H1 (cell line): ENCODE results near the gene HSPA5.

Experiments
- CBX5 ChIP-seq: fragments of 300-800, 300-1000 bp; sonication (generic); IDR thresholded peaks from 2 replicates; pipeline ENCODE4 v1.7.1; 2016; ENCODE audit warnings: antibody characterized with exemption, low read length, low read depth
- CREB1 ChIP-seq: IDR thresholded peaks from 2 replicates; pipeline ENCODE4 v1.6.1; 2012; ENCODE audit warnings: inconsistent platforms
- CTCF ChIP-seq, 3 experiments: IDR thresholded peaks; 1 replicate in 2 of 3; 2 replicates in 1 of 3; pipeline versions ENCODE4 v1.5.1 to v1.6.1; 2011; ENCODE audit warnings: low read length in 3 of 3, mild to moderate bottlenecking in 3 of 3, inconsistent platforms in 2 of 3, low read depth in 1 of 3, moderate library complexity in 1 of 3; ENCODE audit not compliant: insufficient read depth in 1 of 3; ENCODE audit errors: control extremely low read depth in 1 of 3
- EZH2 ChIP-seq: fragments of 200-600 bp; sonication (generic); IDR thresholded peaks from 2 replicates; pipeline ENCODE4 v1.7.1; 2012; ENCODE audit warnings: low read depth, mild to moderate bottlenecking, moderate library complexity, low read length, inconsistent platforms; ENCODE audit not compliant: severe bottlenecking
- FOSL1 ChIP-seq: IDR thresholded peaks from 2 replicates; pipeline ENCODE4 v1.6.1; 2011; ENCODE audit warnings: mild to moderate bottlenecking, low read depth, low read length, moderate library complexity; ENCODE audit not compliant: insufficient read depth
- GABPA ChIP-seq: IDR thresholded peaks from 2 replicates; pipeline ENCODE4 v1.6.1; 2011; ENCODE audit warnings: mild to moderate bottlenecking, low read length, moderate library complexity, borderline replicate concordance; ENCODE audit not compliant: insufficient read depth
- POLR2AphosphoS5 ChIP-seq: IDR thresholded peaks from 2 replicates; pipeline ENCODE4 v1.6.1; 2011; ENCODE audit warnings: low read depth, low read length
- RAD21 ChIP-seq, 2 experiments: IDR thresholded peaks in 1 of 2; conservative IDR thresholded peaks in 1 of 2; 2 replicates each; pipeline ENCODE4 v1.6.1; 2011; ENCODE audit warnings: low read depth in 2 of 2, low read length in 2 of 2, improper control_type of control experiment in 1 of 2, inconsistent platforms in 1 of 2, mild to moderate bottlenecking in 1 of 2, moderate library complexity in 1 of 2
- TEAD4 ChIP-seq: IDR thresholded peaks from 2 replicates; pipeline ENCODE4 v1.6.1; 2012; ENCODE audit warnings: low read depth, low read length, inconsistent platforms, mixed read lengths
- ZNF274 ChIP-seq: IDR thresholded peaks from 2 replicates; pipeline ENCODE4 v1.7.0; 2012; ENCODE audit warnings: low read length, borderline replicate concordance; ENCODE audit errors: extremely low read depth
- TF ChIP-seq, protein P1 (sequence below): IDR thresholded peaks from 2 replicates; pipeline ENCODE4 v1.6.1; 2011; ENCODE audit warnings: low read length, improper control_type of control experiment

DNA sequence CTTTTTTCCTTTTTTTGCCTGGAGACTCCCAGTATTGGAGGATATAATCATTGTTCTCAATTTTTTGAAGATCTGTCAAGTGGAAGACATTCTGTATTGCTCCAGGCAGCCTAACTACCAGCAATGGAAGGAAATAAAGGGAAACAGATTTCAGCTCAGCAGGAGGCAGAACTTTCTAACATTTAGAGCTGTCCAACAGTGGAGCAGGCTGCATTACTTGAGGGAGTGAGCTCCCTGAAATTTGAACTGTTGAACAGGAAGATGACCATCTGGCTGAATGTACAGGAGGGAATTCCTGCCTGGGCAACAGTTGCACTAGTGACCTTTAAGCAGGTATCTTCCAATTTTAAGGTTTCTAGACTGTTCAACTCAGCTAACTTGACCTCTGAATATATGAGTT is 19.4 kb upstream of the HSPA5 start:
- no peak for TF ChIP-seq GABPA
- TF ChIP-seq CTCF (IDR thresholded peaks at IDR 0.05; ENCODE audit: control extremely low read depth in 1 of 3, insufficient read depth in 1 of 3, low read depth in 1 of 3, low read length in 3 of 3): no peak
- no peak for TF ChIP-seq CBX5
- TF ChIP-seq EZH2: no peak
- TF ChIP-seq ZNF274: no peak
- TF ChIP-seq TEAD4: no peak
- no peak for TF ChIP-seq POLR2AphosphoS5
- TF ChIP-seq CREB1: no peak
- TF ChIP-seq RAD21 (IDR thresholded peaks at IDR 0.05 in 1 of 2, conservative IDR thresholded peaks at IDR 0.05 in 1 of 2; ENCODE audit: low read depth in 2 of 2, low read length in 2 of 2): no peak
- no peak for TF ChIP-seq FOSL1
- TF ChIP-seq, protein P1, sequence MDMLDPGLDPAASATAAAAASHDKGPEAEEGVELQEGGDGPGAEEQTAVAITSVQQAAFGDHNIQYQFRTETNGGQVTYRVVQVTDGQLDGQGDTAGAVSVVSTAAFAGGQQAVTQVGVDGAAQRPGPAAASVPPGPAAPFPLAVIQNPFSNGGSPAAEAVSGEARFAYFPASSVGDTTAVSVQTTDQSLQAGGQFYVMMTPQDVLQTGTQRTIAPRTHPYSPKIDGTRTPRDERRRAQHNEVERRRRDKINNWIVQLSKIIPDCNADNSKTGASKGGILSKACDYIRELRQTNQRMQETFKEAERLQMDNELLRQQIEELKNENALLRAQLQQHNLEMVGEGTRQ: no peak
